ENCODE measurements around the gene VSX1. TPM values are rescaled to one million over a fixed set of nuclear protein-coding genes. Genes with fewer than 3 reads are reported as not detected.
A peak's percentile ranks its signal among the peaks of the same experiment; 100 is the strongest.

The VSX1 gene
- total and polyA plus RNA-seq, 8 donors = 0.05 TPM; not detected in 7

- H3K4me1 ChIP-seq = peaks cover 83 to 100% (median 96%) of the 10 kb centered on the region in 4 donors
- WGBS, 5 donors = 85 to 91% (median 91%) methylated on average over 15 to 21 of the region's 21 CpGs
These were observed 40.0 kb downstream of the VSX1 start for GRCh38 chr20:25041813-25042530.

GRCh38 chr20:25040438-25040831 is 41.5 kb downstream of the VSX1 start:
- intact Hi-C loops (cut with DNase I; ENCODE audit: low total_unique reads) = no loop called here
- H3K27ac ChIP-seq = peak overlapping the region; percentile 67 to 86 (median 81)
- H3K36me3 ChIP-seq = peaks cover 0 to 8% (median 2%) of the 10 kb centered on the region in 4 donors
- DNase-seq = peak; percentile 63 to 81
- H3K9me3 ChIP-seq = no peaks in the 10 kb centered on the region
- 5 to 25% (median 18%) methylated on average over 4 to 6 of the region's 6 CpGs for WGBS, 5 donors
- H3K4me1 ChIP-seq = peaks cover 90 to 100% (median 97%) of the 10 kb centered on the region in 4 donors
- H3K4me3 ChIP-seq = peak overlapping the region in 1 of 4 donors; percentile 1
- TF ChIP-seq POLR2AphosphoS5 (IDR thresholded peaks at IDR 0.05) = peak in 2 of 3 donors; percentile 19 to 22
- no peak for TF ChIP-seq POLR2A (IDR thresholded peaks at IDR 0.05)
- no peaks in the 10 kb centered on the region for H3K27me3 ChIP-seq

More at GRCh38 chr20:25041813-25042530, 40.0 kb downstream of the VSX1 start:
- DNase-seq = no peak
- Histone ChIP-seq H3K9me3 (no peaks in the 10 kb centered on the region), H3K36me3 (peaks cover 8 to 24% (median 18%) of the 10 kb centered on the region in 4 donors), H3K27me3 (no peaks in the 10 kb centered on the region), H3K4me3 (no peak overlapping the region), H3K27ac (peak overlapping the region; percentile 45 to 86 (median 68))
- intact Hi-C loops (cut with DNase I; ENCODE audit: low total_unique reads) = no loop called here
- TF ChIP-seq POLR2A (IDR thresholded peaks at IDR 0.05) = no peak
- TF ChIP-seq EP300 (IDR thresholded peaks at IDR 0.05) = no peak
- TF ChIP-seq POLR2AphosphoS5 (IDR thresholded peaks at IDR 0.05) = no peak
- TF ChIP-seq, protein P1, sequence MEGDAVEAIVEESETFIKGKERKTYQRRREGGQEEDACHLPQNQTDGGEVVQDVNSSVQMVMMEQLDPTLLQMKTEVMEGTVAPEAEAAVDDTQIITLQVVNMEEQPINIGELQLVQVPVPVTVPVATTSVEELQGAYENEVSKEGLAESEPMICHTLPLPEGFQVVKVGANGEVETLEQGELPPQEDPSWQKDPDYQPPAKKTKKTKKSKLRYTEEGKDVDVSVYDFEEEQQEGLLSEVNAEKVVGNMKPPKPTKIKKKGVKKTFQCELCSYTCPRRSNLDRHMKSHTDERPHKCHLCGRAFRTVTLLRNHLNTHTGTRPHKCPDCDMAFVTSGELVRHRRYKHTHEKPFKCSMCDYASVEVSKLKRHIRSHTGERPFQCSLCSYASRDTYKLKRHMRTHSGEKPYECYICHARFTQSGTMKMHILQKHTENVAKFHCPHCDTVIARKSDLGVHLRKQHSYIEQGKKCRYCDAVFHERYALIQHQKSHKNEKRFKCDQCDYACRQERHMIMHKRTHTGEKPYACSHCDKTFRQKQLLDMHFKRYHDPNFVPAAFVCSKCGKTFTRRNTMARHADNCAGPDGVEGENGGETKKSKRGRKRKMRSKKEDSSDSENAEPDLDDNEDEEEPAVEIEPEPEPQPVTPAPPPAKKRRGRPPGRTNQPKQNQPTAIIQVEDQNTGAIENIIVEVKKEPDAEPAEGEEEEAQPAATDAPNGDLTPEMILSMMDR (IDR thresholded peaks at IDR 0.05) = no peak

GRCh38 chr20:25039697-25040437 is 42.1 kb downstream of the VSX1 start:
- TF ChIP-seq EP300 (IDR thresholded peaks at IDR 0.05) = peak; percentile 64
- no peak for TF ChIP-seq POLR2A (IDR thresholded peaks at IDR 0.05)
- TF ChIP-seq POLR2AphosphoS5 (IDR thresholded peaks at IDR 0.05) = peak; percentile 82 to 97 (median 84)
- Histone ChIP-seq H3K27ac (peak overlapping the region; percentile 67 to 86 (median 81)), H3K9me3 (no peaks in the 10 kb centered on the region), H3K27me3 (no peaks in the 10 kb centered on the region), H3K4me3 (peak overlapping the region in 1 of 4 donors; percentile 1), H3K4me1 (peaks cover 92 to 100% (median 97%) of the 10 kb centered on the region in 4 donors), H3K36me3 (peaks cover 0 to 4% (median 0%) of the 10 kb centered on the region in 4 donors)
- peak; percentile 81 to 93 for DNase-seq
- intact Hi-C loops (cut with DNase I; ENCODE audit: low total_unique reads) = no loop called here
- 10 to 22% (median 16%) methylated on average over 9 of the region's 9 CpGs for WGBS, 5 donors

DNA sequence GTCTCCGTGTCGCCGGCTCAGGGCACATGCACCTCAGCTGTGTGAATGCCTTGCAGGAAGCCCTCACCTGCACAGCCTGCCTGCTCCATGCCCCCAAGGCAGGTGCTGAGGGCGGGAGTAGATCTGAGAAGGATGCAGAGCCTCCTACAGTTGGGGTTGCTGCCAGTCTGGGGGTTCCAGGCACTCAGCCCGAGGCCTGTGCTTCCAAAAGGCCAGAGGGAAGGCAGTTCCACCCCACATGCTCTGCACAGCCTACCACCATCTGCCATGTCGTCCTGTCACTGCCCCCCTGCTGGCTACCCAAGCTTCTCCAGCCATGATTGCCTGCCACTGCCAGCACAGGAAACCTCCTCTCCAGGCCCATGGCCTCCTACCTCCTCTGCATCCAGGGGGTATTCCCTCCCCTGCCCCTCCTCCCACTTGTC is 43.3 kb downstream of the VSX1 start:
- intact Hi-C loops (cut with DNase I; ENCODE audit: low total_unique reads) = no loop called here
- H3K36me3 ChIP-seq = no peaks in the 10 kb centered on the region
- peak overlapping the region; percentile 67 to 86 (median 79) for H3K27ac ChIP-seq
- TF ChIP-seq POLR2AphosphoS5 (IDR thresholded peaks at IDR 0.05) = no peak
- TF ChIP-seq, protein P1 (IDR thresholded peaks at IDR 0.05) = no peak
- TF ChIP-seq POLR2A (IDR thresholded peaks at IDR 0.05) = no peak
- no peak for TF ChIP-seq EP300 (IDR thresholded peaks at IDR 0.05)
- DNase-seq = no peak
- H3K4me3 ChIP-seq = no peak overlapping the region
- H3K4me1 ChIP-seq = peaks cover 94 to 100% (median 96%) of the 10 kb centered on the region in 4 donors
- H3K9me3 ChIP-seq = no peaks in the 10 kb centered on the region
- no peaks in the 10 kb centered on the region for H3K27me3 ChIP-seq
- WGBS, 5 donors = 75 to 85% (median 79%) methylated on average over 5 to 6 of the region's 6 CpGs

- Histone ChIP-seq H3K36me3 (no peaks in the 10 kb centered on the region), H3K9me3 (no peaks in the 10 kb centered on the region), H3K27ac (peak overlapping the region; percentile 67 to 86 (median 79)), H3K4me1 (peaks cover 94 to 100% (median 96%) of the 10 kb centered on the region in 4 donors), H3K4me3 (no peak overlapping the region), H3K27me3 (no peaks in the 10 kb centered on the region)
- DNase-seq = no peak
- TF ChIP-seq POLR2AphosphoS5 (IDR thresholded peaks at IDR 0.05) (no peak), POLR2A (IDR thresholded peaks at IDR 0.05) (no peak), EP300 (IDR thresholded peaks at IDR 0.05) (no peak)
- TF ChIP-seq, protein P1 (IDR thresholded peaks at IDR 0.05) = no peak
- intact Hi-C loops (cut with DNase I; ENCODE audit: low total_unique reads) = no loop called here
- 27 to 48% (median 46%) methylated on average over 3 of the region's 3 CpGs for WGBS, 5 donors
These were observed 43.9 kb downstream of the VSX1 start for GRCh38 chr20:25038103-25038410.

Data from stomach (tissue), 9 donors.